ENCODE results near the gene ZNF200.
"Not testable (repeated sequence)": the region's sequence is repeated elsewhere in the genome, so short reads cannot be mapped to it uniquely, and the experiment has no call there.

ZNF200 gene

DNA sequence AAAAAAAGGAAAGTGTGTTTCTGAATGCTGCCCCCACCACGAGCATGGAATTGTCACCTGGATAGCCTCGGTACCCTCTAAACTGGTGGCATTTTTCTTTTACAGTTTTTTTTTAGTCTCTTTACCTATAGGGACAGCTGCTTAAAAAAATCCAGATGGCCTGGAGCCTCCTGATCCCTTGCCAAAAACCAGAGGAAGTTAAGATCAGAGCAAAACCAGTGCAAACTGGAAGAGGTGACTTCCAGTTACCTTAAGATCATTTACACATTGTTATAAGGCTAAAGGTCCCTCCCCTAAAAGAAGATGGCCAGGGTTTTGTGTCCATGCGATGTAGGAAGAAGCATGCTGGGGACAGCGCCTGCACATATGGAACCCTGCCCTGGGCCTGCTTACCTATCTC, 18.0 kb upstream of the ZNF200 start:
- DNase-seq = no peak

- DNase-seq = no peak
Measured at GRCh38 chr16:3249451-3249850, 14.5 kb upstream of the ZNF200 start.

- no peak for DNase-seq
Measured at GRCh38 chr16:3249020-3249419, 14.1 kb upstream of the ZNF200 start.

DNA sequence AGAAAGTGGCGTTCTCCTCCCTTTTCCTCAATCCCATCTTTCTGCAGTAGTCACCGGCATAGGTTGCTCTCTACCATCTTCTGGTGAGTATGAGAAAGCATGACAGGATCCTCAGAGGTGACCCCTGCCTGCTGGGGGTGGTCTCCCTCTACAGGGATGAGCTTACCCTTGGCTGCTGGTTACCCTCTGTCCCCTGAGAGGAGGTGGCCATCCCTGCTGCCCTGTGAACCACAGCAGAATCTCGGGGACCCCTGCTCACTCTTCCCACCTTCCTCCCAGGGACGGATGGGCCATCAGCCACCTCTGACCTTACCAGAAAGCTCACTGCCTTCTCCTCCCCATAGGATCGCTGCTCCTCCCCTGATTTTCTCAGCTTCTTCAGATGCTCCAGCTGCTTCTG, 13.6 kb upstream of the ZNF200 start:
- no peak for DNase-seq

- DNase-seq = no peak
Measured at GRCh38 chr16:3246876-3247275, 11.9 kb upstream of the ZNF200 start.

DNA sequence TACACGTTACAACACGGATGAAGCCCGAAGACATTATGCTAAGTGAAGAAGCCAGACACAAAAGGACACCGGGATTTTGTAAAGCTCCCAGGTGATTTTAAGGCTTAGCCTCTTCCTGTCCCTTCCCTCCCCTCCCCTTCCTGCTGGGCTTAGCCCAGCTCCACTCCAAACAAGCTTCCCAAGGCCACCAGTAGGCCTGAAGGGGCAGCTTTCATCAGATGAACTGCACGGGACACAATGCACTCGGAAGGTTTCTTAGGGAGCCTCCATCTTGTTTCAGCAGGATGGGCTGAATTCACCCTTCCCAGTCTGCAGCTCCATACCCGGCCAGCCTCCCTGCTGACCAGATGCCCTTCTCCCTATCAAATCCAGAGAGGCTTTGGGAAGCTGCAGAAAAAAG, 11.0 kb upstream of the ZNF200 start:
- DNase-seq = no peak

- DNase-seq = no peak
Measured at GRCh38 chr16:3243882-3244281, 8.9 kb upstream of the ZNF200 start.

DNA sequence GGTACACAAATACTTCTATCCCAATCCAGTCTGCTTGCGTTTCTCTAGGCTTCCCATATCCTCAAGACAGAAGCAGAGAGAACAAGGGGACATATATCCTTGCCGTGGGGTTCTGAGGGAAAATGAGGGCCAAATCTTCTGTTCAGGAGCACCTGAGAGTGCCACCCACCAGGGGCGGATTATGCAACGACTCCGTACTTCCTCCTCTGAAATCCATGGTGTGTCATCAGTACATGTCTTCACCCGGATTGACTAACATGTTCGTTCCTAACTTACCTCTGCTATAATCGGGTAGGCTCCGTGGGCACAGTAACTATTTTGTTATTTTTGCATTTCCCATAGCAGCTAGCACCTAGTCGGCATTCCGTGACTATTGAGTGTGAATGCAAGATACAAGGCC, 7.8 kb upstream of the ZNF200 start:
- no peak for DNase-seq

GRCh38 chr16:3241761-3242160, 6.8 kb upstream of the ZNF200 start:
- no peak for DNase-seq

- DNase-seq = no peak
Measured at GRCh38 chr16:3235856-3236669, 1.1 kb upstream of the ZNF200 start.

- no peak for DNase-seq
Measured at GRCh38 chr16:3234543-3234856, 458 bp downstream of the ZNF200 start.

DNA sequence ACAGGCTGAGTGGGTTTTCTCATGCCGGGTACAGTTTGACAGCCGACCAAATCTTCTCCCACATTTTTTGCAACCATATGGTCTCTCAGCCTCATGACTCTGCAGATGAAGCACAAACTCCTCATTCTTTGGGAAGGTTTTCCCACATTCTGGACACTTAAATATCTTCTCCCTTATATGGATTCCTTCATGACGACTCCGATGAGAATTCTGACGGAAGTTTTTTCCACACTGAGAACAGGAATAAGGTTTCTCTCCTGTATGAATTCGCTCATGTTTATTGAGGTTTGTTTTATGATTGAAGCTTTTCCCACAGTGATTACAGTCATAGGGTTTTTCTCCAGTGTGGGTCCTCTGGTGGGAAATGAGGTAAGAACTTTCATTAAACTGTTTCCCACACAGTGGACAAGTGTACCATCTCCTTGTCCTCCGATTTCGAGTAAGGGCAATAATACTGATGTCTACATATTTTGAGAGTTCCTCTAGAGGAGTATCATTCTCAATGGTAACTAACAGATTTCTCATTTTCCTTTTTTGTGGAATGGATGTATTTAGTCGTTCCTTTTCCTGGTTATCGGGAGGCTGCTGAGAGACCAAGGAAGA, 10.9 kb downstream of the ZNF200 start:
- no peak for DNase-seq

DNA sequence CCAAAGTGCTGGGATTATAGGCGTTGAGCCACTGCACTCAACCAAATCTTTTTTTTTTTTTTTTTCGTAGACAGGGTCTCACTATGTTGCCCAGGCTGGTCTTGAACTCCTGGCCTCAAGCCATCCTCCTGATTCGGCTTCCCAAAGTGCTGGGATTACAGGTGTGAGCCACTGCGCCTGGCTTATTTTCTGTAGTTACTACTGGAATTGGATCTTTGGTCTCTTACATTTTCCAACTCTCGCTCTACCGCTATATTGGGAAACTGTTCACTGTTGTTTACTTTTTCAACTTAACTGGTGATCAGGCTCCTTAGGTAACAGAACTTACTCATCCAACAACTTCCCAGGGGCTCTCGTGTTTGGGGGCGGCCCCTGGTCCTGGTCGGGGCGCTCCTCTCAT, 14.1 kb downstream of the ZNF200 start:
- DNase-seq = no peak

- DNase-seq = no peak
Measured at GRCh38 chr16:3216263-3216640, 18.7 kb downstream of the ZNF200 start.

DNA sequence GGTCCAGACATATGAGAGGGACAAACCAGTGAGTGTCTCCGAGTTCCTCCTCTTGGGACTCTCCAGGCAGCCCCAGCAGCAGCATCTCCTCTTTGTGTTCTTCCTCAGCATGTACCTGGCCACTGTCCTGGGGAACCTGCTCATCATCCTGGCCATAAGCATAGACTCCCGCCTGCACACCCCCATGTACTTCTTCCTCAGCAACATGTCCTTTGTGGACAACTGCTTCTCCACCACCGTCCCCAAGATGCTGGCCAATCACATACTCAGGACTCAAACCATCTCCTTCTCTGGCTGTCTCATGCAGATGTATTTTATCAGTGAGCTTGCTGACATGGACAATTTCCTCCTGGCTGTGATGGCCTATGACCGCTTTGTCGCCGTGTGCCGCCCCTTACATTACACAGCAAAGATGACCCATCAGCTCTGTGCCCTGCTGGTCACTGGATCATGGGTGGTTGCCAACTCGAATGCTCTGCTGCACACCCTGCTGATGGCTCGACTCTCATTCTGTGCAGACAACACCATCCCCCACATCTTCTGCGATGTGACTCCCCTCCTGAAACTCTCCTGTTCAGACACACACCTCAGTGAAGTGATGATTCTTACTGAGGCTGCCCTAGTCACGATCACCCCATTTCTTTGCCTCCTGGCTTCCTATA, 19.2 kb downstream of the ZNF200 start:
- no peak for DNase-seq

DNA sequence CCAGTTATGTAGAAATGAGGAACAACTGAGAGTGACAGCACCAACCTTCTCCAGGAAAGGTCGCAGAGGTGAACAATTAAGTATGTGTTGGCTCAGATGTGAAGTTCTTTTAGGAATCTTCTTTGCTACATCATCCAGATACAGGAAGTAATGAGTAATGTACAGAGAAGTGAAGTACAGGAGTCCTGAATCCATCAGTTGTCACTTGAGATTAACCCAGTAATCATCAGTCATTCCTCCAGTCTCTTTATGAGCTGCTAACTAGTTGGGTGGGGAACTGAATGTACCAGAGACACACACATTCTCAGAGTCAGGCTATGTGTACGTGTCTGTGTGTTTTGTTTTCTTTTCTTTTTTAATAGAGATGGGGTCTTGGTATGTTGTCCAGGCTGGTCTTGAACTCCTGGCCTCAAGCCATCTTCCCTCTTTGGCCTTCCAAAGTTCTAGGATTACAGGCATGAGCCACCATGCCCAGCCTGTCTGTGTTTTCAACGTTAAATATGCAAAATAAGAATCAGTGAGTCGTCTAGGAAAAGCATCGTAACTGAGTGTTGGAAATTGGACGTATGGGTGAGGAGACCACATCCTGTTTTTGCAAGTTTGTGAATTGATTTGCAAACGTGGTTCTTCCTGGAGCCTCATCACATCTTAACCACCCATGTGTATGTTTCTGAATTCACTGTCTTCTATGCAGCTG, 19.9 kb downstream of the ZNF200 start:
- DNase-seq = no peak

GRCh38 chr16:3212567-3212966, 22.4 kb downstream of the ZNF200 start:
- no peak for DNase-seq

- no peak for DNase-seq
Measured at GRCh38 chr16:3212006-3212405, 23.0 kb downstream of the ZNF200 start.

GRCh38 chr16:3207086-3207953, 27.6 kb downstream of the ZNF200 start:
- no peak for DNase-seq

DNA sequence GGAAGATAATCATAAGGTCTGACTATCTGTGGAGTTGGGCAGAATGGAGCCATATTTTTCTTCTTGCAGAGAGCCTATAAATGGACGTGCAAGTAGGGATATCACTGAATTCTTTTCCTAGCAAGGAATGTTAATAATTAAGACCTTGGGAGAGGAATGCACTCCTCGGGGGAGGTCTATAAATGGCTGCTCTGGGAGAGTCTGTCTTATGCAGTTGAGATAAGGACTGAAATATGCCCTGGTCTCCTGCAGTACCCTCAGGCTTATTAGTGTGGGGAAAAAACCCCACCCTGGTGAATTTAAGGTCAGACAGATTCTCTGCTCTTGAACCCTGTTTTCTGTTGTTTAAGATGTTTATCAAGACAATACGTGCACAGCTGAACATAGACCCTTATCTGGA, 29.0 kb downstream of the ZNF200 start:
- DNase-seq = not testable (repeated sequence)

GRCh38 chr16:3202903-3203539, 31.9 kb downstream of the ZNF200 start:
- no peak for DNase-seq

- DNase-seq = no peak
Measured at GRCh38 chr16:3198334-3199072, 36.5 kb downstream of the ZNF200 start.

All from NCI-H2227 treated with DMSO at 0.1 percent for 48 hours (cell line).